Caco-2 (cell line): ENCODE data around the gene MAST4. TPM values are rescaled to one million over a fixed set of nuclear protein-coding genes. Genes with fewer than 3 reads are reported as not detected.

Experiments used
- BruUV-seq: library from RNA; stranded (reverse); fragments of 400-500 nt; replicated peaks from 2 replicates; lab custom pipeline; 2021; lab: Mats Ljungman, UMichigan
- CTCF ChIA-PET: fragments of 300-600 bp; sonication (Branson Sonifier 250); formaldehyde crosslinking; loops from one replicate; lab custom pipeline; 2022; ENCODE audit warnings: antibody characterized with exemption; lab: Charles Lee
- POLR2A ChIA-PET: fragments of 300-600 bp; sonication (Branson Sonifier 250); formaldehyde crosslinking; loops from one replicate; lab custom pipeline; 2022; ENCODE audit warnings: antibody characterized with exemption; lab: Charles Lee
- DNase-seq, 2 experiments: peaks; one replicate each; pipeline versions ENCODE4 v3.0.0 to v3.0.0-alpha.2; 2020 to 2022
- H3K27me3 ChIP-seq: replicated peaks from 2 replicates; pipeline ENCODE4 v1.6.0; 2011; ENCODE audit warnings: low read length; ENCODE audit not compliant: control insufficient read depth, insufficient read depth
- H3K36me3 ChIP-seq: 2 replicates; pipeline ENCODE4 v1.5.1; 2011; ENCODE audit warnings: low read length; ENCODE audit not compliant: control insufficient read depth, insufficient read depth
- H3K4me1 ChIP-seq: fragments of 250-450 bp; sonication (Bioruptor Pico); 2 replicates; pipeline ENCODE4 v1.5.1; 2020; ENCODE audit warnings: mild to moderate bottlenecking
- H3K4me3 ChIP-seq: 2 replicates; pipeline ENCODE4 v1.5.1; 2011; ENCODE audit warnings: low read depth, mild to moderate bottlenecking, control low read depth, low read length
- H3K9me3 ChIP-seq: fragments of 250-450 bp; sonication (Bioruptor Pico); 2 replicates; pipeline ENCODE4 v1.5.1; 2020; ENCODE audit warnings: mild to moderate bottlenecking, moderate library complexity
- H3K27ac Mint-ChIP-seq: one replicate; pipeline ENCODE4 v1.8.0; 2022; ENCODE audit warnings: mixed read lengths; ENCODE audit not compliant: unreplicated experiment
- H3K27me3 Mint-ChIP-seq: one replicate; pipeline ENCODE4 v1.8.0; 2022; ENCODE audit warnings: mixed read lengths; ENCODE audit not compliant: insufficient read depth, unreplicated experiment
- H3K36me3 Mint-ChIP-seq: one replicate; pipeline ENCODE4 v1.8.0; 2022; ENCODE audit warnings: mild to moderate bottlenecking, mixed read lengths; ENCODE audit not compliant: insufficient read depth, unreplicated experiment
- H3K4me1 Mint-ChIP-seq: one replicate; pipeline ENCODE4 v1.8.0; 2022; ENCODE audit warnings: low read depth, mixed read lengths; ENCODE audit not compliant: unreplicated experiment
- H3K4me3 Mint-ChIP-seq: one replicate; pipeline ENCODE4 v1.8.0; 2022; ENCODE audit warnings: mild to moderate bottlenecking, moderate library complexity, mixed read lengths; ENCODE audit not compliant: unreplicated experiment
- H3K9me3 Mint-ChIP-seq: one replicate; pipeline ENCODE4 v1.8.0; 2022; ENCODE audit warnings: mixed read lengths; ENCODE audit not compliant: unreplicated experiment
- CTCF ChIP-seq, 2 experiments: fragments of 200-600 bp in 1 of 2; IDR thresholded peaks; 1 replicate in 1 of 2; 2 replicates in 1 of 2; pipeline versions ENCODE4 v1.5.1 to v1.8.0; 2011 to 2022; ENCODE audit warnings: antibody characterized with exemption in 1 of 2, control low read depth in 1 of 2, inconsistent platforms in 1 of 2, low read depth in 1 of 2, low read length in 1 of 2, mild to moderate bottlenecking in 1 of 2, moderate library complexity in 1 of 2; ENCODE audit not compliant: insufficient read depth in 1 of 2, severe bottlenecking in 1 of 2, unreplicated experiment in 1 of 2
- intact Hi-C: fragments of 100-400 bp; cut with micrococcal nuclease; formaldehyde crosslinking; loops from one replicate; pipeline ENCODE4 v1.10.0; 2022; ENCODE audit not compliant: unreplicated experiment
- total RNA-seq: library from RNA; stranded (reverse); gene quantifications from 2 replicates; pipeline ENCODE4 v1.2.3, GENCODE V29; 2022

MAST4 gene
- total RNA-seq, 1 experiment from 2014 or later, result 17.8 TPM

GRCh38 chr5:67216564-67216963, 620.4 kb downstream of the MAST4 start:
- no peak overlapping the region for H3K27ac Mint-ChIP-seq
- Histone ChIP-seq H3K4me1 (no peaks in the 10 kb centered on the region), H3K9me3 (no peaks in the 10 kb centered on the region), H3K36me3 (no peaks in the 10 kb centered on the region), H3K27me3 (no peaks in the 10 kb centered on the region), H3K4me3 (no peak overlapping the region)
- no TSS peak for BruUV-seq
- intact Hi-C loops, result no loop called here
- H3K27me3 Mint-ChIP-seq, result no peaks in the 10 kb centered on the region
- ChIA-PET POLR2A (no interaction called here), CTCF (no interaction called here)
- no peaks in the 10 kb centered on the region for H3K36me3 Mint-ChIP-seq
- H3K4me3 Mint-ChIP-seq, result no peak overlapping the region
- DNase-seq, result no peak
- no peaks in the 10 kb centered on the region for H3K9me3 Mint-ChIP-seq
- H3K4me1 Mint-ChIP-seq, result no peaks in the 10 kb centered on the region
- no peak for TF ChIP-seq CTCF (IDR thresholded peaks at IDR 0.05; ENCODE audit: insufficient read depth in 1 of 2, low read depth in 1 of 2, low read length in 1 of 2, severe bottlenecking in 1 of 2, unreplicated experiment in 1 of 2)
